HEK293 (cell line): ENCODE measurements around the gene PGPEP1.

Experiments
- CTCF ChIA-PET: fragments of 350-600 bp; formaldehyde crosslinking; extraction: SDS; loops from one replicate; lab custom pipeline; 2021; ENCODE audit warnings: antibody characterized with exemption; lab: Yijun Ruan, JAX
- POLR2A ChIA-PET: fragments of 300-600 bp; formaldehyde crosslinking; extraction: SDS; loops from one replicate; lab custom pipeline; 2020; ENCODE audit warnings: antibody characterized with exemption, inconsistent platforms; lab: Yijun Ruan, JAX
- H3K27ac ChIP-seq: fragments of 200-500 bp; sonication (Bioruptor generic); 2 replicates; pipeline ENCODE4 v1.5.1; 2014; ENCODE audit warnings: low read depth, low read length, control low read depth, inconsistent platforms; ENCODE audit errors: extremely low read depth
- H3K36me3 ChIP-seq, 2 experiments: fragments of 200-500 bp in 1 of 2; sonication (Bioruptor generic) in 1 of 2; 1 replicate in 1 of 2; 2 replicates in 1 of 2; pipeline ENCODE4 v1.5.1; 2014 to 2017; ENCODE audit warnings: inconsistent platforms in 2 of 2, low read length in 2 of 2; ENCODE audit not compliant: control insufficient read depth in 2 of 2, insufficient read depth in 1 of 2
- H3K4me1 ChIP-seq: fragments of 200-500 bp; sonication (Bioruptor generic); 2 replicates; pipeline ENCODE4 v1.5.1; 2014; ENCODE audit warnings: mild to moderate bottlenecking, low read length, inconsistent platforms; ENCODE audit not compliant: control insufficient read depth, insufficient read depth
- H3K4me3 ChIP-seq: 2 replicates; pipeline ENCODE4 v1.5.1; 2011; ENCODE audit warnings: low read depth, mild to moderate bottlenecking, control low read depth, low read length, moderate library complexity
- H3K9me3 ChIP-seq: fragments of 200-500 bp; sonication (Bioruptor generic); 2 replicates; pipeline ENCODE4 v1.5.1; 2014; ENCODE audit warnings: low read depth, low read length, inconsistent platforms; ENCODE audit not compliant: control insufficient read depth, insufficient read depth
- ATF2 ChIP-seq: fragments of 450-650 bp; formaldehyde crosslinking; IDR thresholded peaks from 2 replicates; pipeline ENCODE4 v1.5.1; 2016; ENCODE audit warnings: missing biosample characterization, missing genetic modification characterization, low read depth
- MEIS1 ChIP-seq: sonication (generic); formaldehyde crosslinking; IDR thresholded peaks from 2 replicates; pipeline ENCODE4 v1.8.1; 2022; ENCODE audit warnings: missing genetic modification reagents, mild to moderate bottlenecking, borderline replicate concordance
- ZBTB44 ChIP-seq: fragments of 450-650 bp; IDR thresholded peaks from 2 replicates; pipeline ENCODE4 v1.5.1; 2018; ENCODE audit warnings: missing biosample characterization, mild to moderate bottlenecking, missing genetic modification characterization
- ZFP41 ChIP-seq: fragments of 450-650 bp; formaldehyde crosslinking; IDR thresholded peaks from 2 replicates; pipeline ENCODE4 v1.5.1; 2016; ENCODE audit warnings: missing biosample characterization, missing genetic modification characterization, borderline replicate concordance
- ZNF10 ChIP-seq: fragments of 450-650 bp; formaldehyde crosslinking; IDR thresholded peaks from 2 replicates; pipeline ENCODE4 v1.5.1; 2017; ENCODE audit warnings: missing biosample characterization, missing genetic modification characterization
- ZNF24 ChIP-seq: fragments of 450-650 bp; formaldehyde crosslinking; IDR thresholded peaks from 2 replicates; pipeline ENCODE4 v1.5.1; 2016; ENCODE audit warnings: missing biosample characterization, missing genetic modification characterization
- ZNF266 ChIP-seq: fragments of 450-650 bp; formaldehyde crosslinking; IDR thresholded peaks from 2 replicates; pipeline ENCODE4 v1.5.1; 2016; ENCODE audit warnings: missing biosample characterization, missing genetic modification characterization, low read depth
- ZNF311 ChIP-seq: fragments of 450-650 bp; formaldehyde crosslinking; IDR thresholded peaks from 2 replicates; pipeline ENCODE4 v1.5.1; 2017; ENCODE audit warnings: missing biosample characterization, missing genetic modification characterization, borderline replicate concordance
- ZNF341 ChIP-seq: fragments of 450-650 bp; formaldehyde crosslinking; IDR thresholded peaks from 2 replicates; pipeline ENCODE4; 2016; ENCODE audit warnings: low read depth, missing biosample characterization, missing genetic modification characterization
- ZNF354C ChIP-seq: fragments of 450-650 bp; formaldehyde crosslinking; IDR thresholded peaks from 2 replicates; pipeline ENCODE4 v1.5.1; 2016; ENCODE audit warnings: missing biosample characterization, missing genetic modification characterization, low read depth, borderline replicate concordance
- ZNF623 ChIP-seq: fragments of 450-650 bp; formaldehyde crosslinking; IDR thresholded peaks from 2 replicates; pipeline ENCODE4 v1.5.1; 2016; ENCODE audit warnings: missing biosample characterization, missing genetic modification characterization
- ZNF658 ChIP-seq: fragments of 450-650 bp; formaldehyde crosslinking; IDR thresholded peaks from 2 replicates; pipeline ENCODE4; 2016; ENCODE audit warnings: missing biosample characterization, missing genetic modification characterization
- ZNF677 ChIP-seq: fragments of 450-650 bp; IDR thresholded peaks from 2 replicates; pipeline ENCODE4 v1.5.0; 2018; ENCODE audit warnings: missing biosample characterization, mild to moderate bottlenecking, missing genetic modification characterization, moderate library complexity
- ZNF776 ChIP-seq: fragments of 450-650 bp; formaldehyde crosslinking; IDR thresholded peaks from 2 replicates; pipeline ENCODE4 v1.5.0; 2017; ENCODE audit warnings: missing biosample characterization, missing genetic modification characterization, borderline replicate concordance
- ZSCAN5A ChIP-seq: fragments of 450-650 bp; formaldehyde crosslinking; IDR thresholded peaks from 2 replicates; pipeline ENCODE4 v1.5.1; 2016; ENCODE audit warnings: missing biosample characterization, missing genetic modification characterization
- TF ChIP-seq, protein P1 (sequence below): fragments of 450-650 bp; formaldehyde crosslinking; IDR thresholded peaks from 2 replicates; pipeline ENCODE4 v1.5.1; 2016; ENCODE audit warnings: missing biosample characterization, missing genetic modification characterization
- TF ChIP-seq, protein P2 (sequence below): fragments of 450-650 bp; formaldehyde crosslinking; IDR thresholded peaks from 2 replicates; pipeline ENCODE4 v1.5.1; 2016; ENCODE audit warnings: missing biosample characterization, missing genetic modification characterization

The PGPEP1 gene

GRCh38 chr19:18319591-18320135 lies 20.7 kb upstream of the PGPEP1 start:
- Histone ChIP-seq H3K4me3 (no peak overlapping the region), H3K9me3 (no peaks in the 10 kb centered on the region), H3K36me3 (peaks cover 0 to 30% of the 10 kb centered on the region in 2 experiments; a peak in 2 of 3 replicates), H3K4me1 (peaks cover 7% of the 10 kb centered on the region), H3K27ac (no peak overlapping the region)
- ChIA-PET CTCF (interaction anchor here (0.5 to 7.6 kb wide), 5 partner anchors 9 to 92 kb away, joined by 3 to 114 read pairs (median 5); partner anchors contain the start of gene JUND), POLR2A (interaction anchor here (0.9 to 3.7 kb wide), 4 partner anchors 28 to 40 kb away, joined by 3 to 118 read pairs (median 6); partner anchors contain the start of gene JUND)
- TF ChIP-seq ZNF623 (tag by site-specific recombination), result peak; percentile 45
- peak; percentile 69 for TF ChIP-seq ZNF10 (tag by site-specific recombination)
- no peak for TF ChIP-seq ZBTB44 (tag by site-specific recombination)
- 0 out of 2 replicates have a peak, but pooled peaks have one; percentile 11 for TF ChIP-seq ZNF341 (tag by site-specific recombination)

GRCh38 chr19:18320865-18321733 lies 19.3 kb upstream of the PGPEP1 start:
- peaks cover 7% of the 10 kb centered on the region for H3K4me1 ChIP-seq
- H3K27ac ChIP-seq, result no peak overlapping the region
- no peak overlapping the region for H3K4me3 ChIP-seq
- peaks cover 0 to 18% of the 10 kb centered on the region in 2 experiments; a peak in 1 of 3 replicates for H3K36me3 ChIP-seq
- no peaks in the 10 kb centered on the region for H3K9me3 ChIP-seq
- POLR2A ChIA-PET, result interaction anchor here (0.5 to 3.7 kb wide), 4 partner anchors 17 to 46 kb away, joined by 4 to 118 read pairs (median 10); partner anchors contain the start of gene JUND
- CTCF ChIA-PET, result interaction anchor here (0.5 to 7.6 kb wide), 12 partner anchors 7 to 90 kb away, joined by 3 to 114 read pairs (median 6); partner anchors contain the start of gene JUND
- TF ChIP-seq, protein P1, sequence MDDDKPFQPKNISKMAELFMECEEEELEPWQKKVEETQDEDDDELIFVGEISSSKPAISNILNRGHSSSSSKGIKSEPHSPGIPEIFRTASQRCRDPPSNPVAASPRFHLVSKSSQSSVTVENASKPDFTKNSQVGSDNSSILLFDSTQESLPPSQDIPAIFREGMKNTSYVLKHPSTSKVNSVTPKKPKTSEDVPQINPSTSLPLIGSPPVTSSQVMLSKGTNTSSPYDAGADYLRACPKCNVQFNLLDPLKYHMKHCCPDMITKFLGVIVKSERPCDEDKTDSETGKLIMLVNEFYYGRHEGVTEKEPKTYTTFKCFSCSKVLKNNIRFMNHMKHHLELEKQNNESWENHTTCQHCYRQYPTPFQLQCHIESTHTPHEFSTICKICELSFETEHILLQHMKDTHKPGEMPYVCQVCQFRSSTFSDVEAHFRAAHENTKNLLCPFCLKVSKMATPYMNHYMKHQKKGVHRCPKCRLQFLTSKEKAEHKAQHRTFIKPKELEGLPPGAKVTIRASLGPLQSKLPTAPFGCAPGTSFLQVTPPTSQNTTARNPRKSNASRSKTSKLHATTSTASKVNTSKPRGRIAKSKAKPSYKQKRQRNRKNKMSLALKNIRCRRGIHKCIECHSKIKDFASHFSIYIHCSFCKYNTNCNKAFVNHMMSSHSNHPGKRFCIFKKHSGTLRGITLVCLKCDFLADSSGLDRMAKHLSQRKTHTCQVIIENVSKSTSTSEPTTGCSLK (tag by site-specific recombination), result no peak
- TF ChIP-seq ATF2 (tag by site-specific recombination) (no peak), MEIS1 (CRISPR knock-in tag) (no peak), ZSCAN5A (no peak), ZNF311 (tag by site-specific recombination) (no peak), ZNF658 (tag by site-specific recombination) (no peak), ZNF776 (tag by site-specific recombination) (no peak), ZNF354C (tag by site-specific recombination) (no peak), ZNF24 (tag by site-specific recombination) (no peak), ZNF266 (tag by site-specific recombination) (no peak), ZNF677 (tag by site-specific recombination) (no peak), ZFP41 (tag by site-specific recombination) (no peak)
- TF ChIP-seq, protein P2, sequence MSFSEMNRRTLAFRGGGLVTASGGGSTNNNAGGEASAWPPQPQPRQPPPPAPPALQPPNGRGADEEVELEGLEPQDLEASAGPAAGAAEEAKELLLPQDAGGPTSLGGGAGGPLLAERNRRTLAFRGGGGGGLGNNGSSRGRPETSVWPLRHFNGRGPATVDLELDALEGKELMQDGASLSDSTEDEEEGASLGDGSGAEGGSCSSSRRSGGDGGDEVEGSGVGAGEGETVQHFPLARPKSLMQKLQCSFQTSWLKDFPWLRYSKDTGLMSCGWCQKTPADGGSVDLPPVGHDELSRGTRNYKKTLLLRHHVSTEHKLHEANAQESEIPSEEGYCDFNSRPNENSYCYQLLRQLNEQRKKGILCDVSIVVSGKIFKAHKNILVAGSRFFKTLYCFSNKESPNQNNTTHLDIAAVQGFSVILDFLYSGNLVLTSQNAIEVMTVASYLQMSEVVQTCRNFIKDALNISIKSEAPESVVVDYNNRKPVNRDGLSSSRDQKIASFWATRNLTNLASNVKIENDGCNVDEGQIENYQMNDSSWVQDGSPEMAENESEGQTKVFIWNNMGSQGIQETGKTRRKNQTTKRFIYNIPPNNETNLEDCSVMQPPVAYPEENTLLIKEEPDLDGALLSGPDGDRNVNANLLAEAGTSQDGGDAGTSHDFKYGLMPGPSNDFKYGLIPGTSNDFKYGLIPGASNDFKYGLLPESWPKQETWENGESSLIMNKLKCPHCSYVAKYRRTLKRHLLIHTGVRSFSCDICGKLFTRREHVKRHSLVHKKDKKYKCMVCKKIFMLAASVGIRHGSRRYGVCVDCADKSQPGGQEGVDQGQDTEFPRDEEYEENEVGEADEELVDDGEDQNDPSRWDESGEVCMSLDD, result no peak
